Upper lobe of left lung (tissue), 6 donors: ENCODE results near the gene CD300LB. TPM values are rescaled to one million over a fixed set of nuclear protein-coding genes. Genes with fewer than 3 reads are reported as not detected.
"Not testable (repeated sequence)": the region's sequence is repeated elsewhere in the genome, so short reads cannot be mapped to it uniquely, and the experiment has no call there.

Experiments used
- ATAC-seq, 2 donors: fragments of 200-7000 bp; cut with Tn5 transposase; one replicate each; pipeline ENCODE4 v1.9.1; 2022; ENCODE audit warnings: mild to moderate bottlenecking in 2 of 2, moderate library complexity in 2 of 2; ENCODE audit not compliant: low FRiP score in 2 of 2
- DNase-seq, 2 donors: peaks; one replicate each; pipeline ENCODE4 v3.0.0-alpha.2; 2019 to 2020
- H3K27ac ChIP-seq, 4 donors: fragments of 200-600 bp; sonication (generic); one replicate each; pipeline ENCODE4 v1.5.1; 2016 to 2019
- H3K27me3 ChIP-seq, 4 donors: fragments of 200-600 bp; sonication (generic); one replicate each; pipeline ENCODE4 v1.5.1; 2017 to 2019
- H3K36me3 ChIP-seq, 4 donors: fragments of 200-600 bp; sonication (generic); one replicate each; pipeline ENCODE4 v1.5.1; 2016 to 2019
- H3K4me1 ChIP-seq, 4 donors: fragments of 200-600 bp; sonication (generic); one replicate each; pipeline ENCODE4 v1.5.1; 2018 to 2019
- H3K4me3 ChIP-seq, 4 donors: fragments of 200-600 bp; sonication (generic); one replicate each; pipeline ENCODE4 v1.5.1; 2017 to 2019; ENCODE audit warnings: mild to moderate bottlenecking in 2 of 4, moderate library complexity in 1 of 4
- H3K9me3 ChIP-seq, 4 donors: fragments of 200-600 bp; sonication (generic); one replicate each; pipeline ENCODE4 v1.5.1; 2018 to 2019
- EP300 ChIP-seq, 4 donors: sonication (generic); formaldehyde crosslinking; IDR thresholded peaks; one replicate each; pipeline ENCODE4 v1.5.1; 2017; ENCODE audit warnings: antibody characterized with exemption in 4 of 4, control low read depth in 2 of 4
- POLR2A ChIP-seq, 4 donors: fragments of 450-650 bp; IDR thresholded peaks; one replicate each; pipeline ENCODE4 v1.5.1; 2016 to 2017; ENCODE audit warnings: antibody characterized with exemption in 4 of 4, mild to moderate bottlenecking in 2 of 4
- POLR2AphosphoS5 ChIP-seq, 2 donors: sonication (generic); formaldehyde crosslinking; IDR thresholded peaks; one replicate each; pipeline ENCODE4 v1.5.1; 2017; ENCODE audit warnings: antibody characterized with exemption in 2 of 2
- WGBS, 2 donors: methylation state at CpG; one replicate each; pipeline ENCODE4 v1.1.5; 2017 to 2018; 5-methylcytosine and 5-hydroxymethylcytosine counted together
- total RNA-seq, 6 donors: library from RNA; depleted of rRNA in 4 of 6; stranded (reverse); fragments of >200 nt in 4 of 6; gene quantifications; one replicate each; pipeline versions ENCODE4 v1.1.0 to v1.2.1, GENCODE V29; 2016 to 2021
- TF ChIP-seq, protein P1 (sequence below), 6 experiments: fragments of 450-650 bp in 4 of 6; fragments of 200-600 bp in 2 of 6; sonication (generic) in 2 of 6; IDR thresholded peaks; one replicate each; pipeline ENCODE4 v1.5.1; 2016 to 2019; ENCODE audit warnings: antibody characterized with exemption in 6 of 6
- donor health status: DM: no; HTN: no; CAD: no; lungs with moderate emphysema.
- donor health status: DM: no; HTN: yes; CAD: no; lungs with severe emphysema.

CD300LB gene
- total RNA-seq, 6 donors from 2014 or later, result 0.49 to 3.1 (median 1.5) TPM

DNA sequence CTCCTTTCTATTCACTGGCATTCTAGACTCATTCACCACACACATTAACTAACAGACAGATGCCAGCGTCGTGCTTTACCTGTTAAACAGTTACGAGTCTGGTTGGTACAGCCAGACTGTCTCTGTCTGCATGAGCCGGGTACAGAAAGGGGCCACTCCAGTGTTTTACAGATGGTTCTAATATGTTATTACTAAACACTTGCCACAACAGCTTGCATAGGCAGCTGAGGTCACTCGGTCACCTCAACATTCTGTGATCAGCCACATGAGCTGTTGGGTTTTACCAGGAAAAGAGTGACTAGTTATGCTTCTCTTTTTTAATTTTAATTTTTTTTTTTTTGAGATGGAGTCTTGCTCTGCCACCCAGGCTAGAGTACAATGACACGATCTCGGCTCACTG is 39.6 kb downstream of the CD300LB start:
- ATAC-seq (peak; percentile 6 to 43), DNase-seq (peak in 1 of 2 donors; percentile 40)
- H3K9me3 ChIP-seq, result no peaks in the 10 kb centered on the region
- H3K27ac ChIP-seq, result no peak overlapping the region
- H3K27me3 ChIP-seq, result no peaks in the 10 kb centered on the region
- WGBS, 2 donors, result 70 to 77% methylated on average over 7 of the region's 7 CpGs
- H3K36me3 ChIP-seq, result no peaks in the 10 kb centered on the region
- TF ChIP-seq EP300 (IDR thresholded peaks at IDR 0.05) (no peak), POLR2A (IDR thresholded peaks at IDR 0.05) (no peak), POLR2AphosphoS5 (IDR thresholded peaks at IDR 0.05) (no peak)
- TF ChIP-seq, protein P1, sequence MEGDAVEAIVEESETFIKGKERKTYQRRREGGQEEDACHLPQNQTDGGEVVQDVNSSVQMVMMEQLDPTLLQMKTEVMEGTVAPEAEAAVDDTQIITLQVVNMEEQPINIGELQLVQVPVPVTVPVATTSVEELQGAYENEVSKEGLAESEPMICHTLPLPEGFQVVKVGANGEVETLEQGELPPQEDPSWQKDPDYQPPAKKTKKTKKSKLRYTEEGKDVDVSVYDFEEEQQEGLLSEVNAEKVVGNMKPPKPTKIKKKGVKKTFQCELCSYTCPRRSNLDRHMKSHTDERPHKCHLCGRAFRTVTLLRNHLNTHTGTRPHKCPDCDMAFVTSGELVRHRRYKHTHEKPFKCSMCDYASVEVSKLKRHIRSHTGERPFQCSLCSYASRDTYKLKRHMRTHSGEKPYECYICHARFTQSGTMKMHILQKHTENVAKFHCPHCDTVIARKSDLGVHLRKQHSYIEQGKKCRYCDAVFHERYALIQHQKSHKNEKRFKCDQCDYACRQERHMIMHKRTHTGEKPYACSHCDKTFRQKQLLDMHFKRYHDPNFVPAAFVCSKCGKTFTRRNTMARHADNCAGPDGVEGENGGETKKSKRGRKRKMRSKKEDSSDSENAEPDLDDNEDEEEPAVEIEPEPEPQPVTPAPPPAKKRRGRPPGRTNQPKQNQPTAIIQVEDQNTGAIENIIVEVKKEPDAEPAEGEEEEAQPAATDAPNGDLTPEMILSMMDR (IDR thresholded peaks at IDR 0.05), result no peak
- peaks cover 0 to 6% (median 0%) of the 10 kb centered on the region in 4 donors for H3K4me1 ChIP-seq
- H3K4me3 ChIP-seq, result no peak overlapping the region

DNA sequence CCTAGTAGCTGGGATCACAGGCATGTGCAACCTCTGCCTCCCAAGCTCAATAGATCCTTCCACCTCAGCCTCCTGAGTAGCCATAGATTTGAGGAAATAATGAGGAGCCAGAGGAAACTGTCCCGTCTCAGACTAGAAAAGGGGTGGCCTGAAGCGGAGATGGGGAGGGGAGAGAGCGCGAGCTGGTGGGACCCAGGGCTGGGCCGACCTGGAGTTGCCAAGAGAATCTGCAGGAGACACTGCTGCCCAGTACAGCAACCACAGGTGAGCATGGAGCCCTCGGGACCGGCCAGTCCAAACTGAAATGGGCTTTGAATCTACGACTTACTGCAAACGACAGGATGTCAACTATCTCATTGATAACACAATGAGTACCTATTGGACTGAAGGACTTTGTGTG is 40.6 kb downstream of the CD300LB start:
- WGBS, 2 donors, result 74 to 76% methylated on average over 9 of the region's 9 CpGs
- no peak overlapping the region for H3K27ac ChIP-seq
- ATAC-seq (no peak), DNase-seq (peak in 1 of 2 donors; percentile 27)
- TF ChIP-seq, protein P1 (IDR thresholded peaks at IDR 0.05), result no peak
- TF ChIP-seq POLR2A (IDR thresholded peaks at IDR 0.05), result no peak
- no peak for TF ChIP-seq POLR2AphosphoS5 (IDR thresholded peaks at IDR 0.05)
- TF ChIP-seq EP300 (IDR thresholded peaks at IDR 0.05), result no peak
- no peak overlapping the region for H3K4me3 ChIP-seq
- no peaks in the 10 kb centered on the region for H3K36me3 ChIP-seq
- H3K4me1 ChIP-seq, result peaks cover 0 to 6% (median 0%) of the 10 kb centered on the region in 4 donors
- H3K9me3 ChIP-seq, result no peaks in the 10 kb centered on the region
- no peaks in the 10 kb centered on the region for H3K27me3 ChIP-seq

DNA sequence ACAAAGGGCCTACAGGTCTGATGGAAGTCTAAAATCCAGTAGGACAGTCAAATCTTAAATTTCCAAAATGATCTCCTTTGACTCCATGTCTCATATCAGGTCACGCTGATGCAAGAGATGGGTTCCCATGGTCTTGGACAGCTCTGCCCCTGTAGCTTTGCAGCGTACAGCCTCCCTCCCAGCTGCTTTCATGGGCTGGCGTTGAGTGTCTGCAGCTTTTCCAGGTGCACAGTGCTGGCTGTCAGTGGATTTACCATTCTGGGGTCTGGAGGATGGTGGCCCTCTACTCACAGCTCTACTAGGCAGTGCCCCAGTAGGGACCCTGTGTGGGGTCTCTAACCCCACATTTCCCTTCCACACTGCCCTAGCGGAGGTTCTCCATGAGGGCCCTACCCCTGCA is 43.0 kb downstream of the CD300LB start:
- WGBS, 2 donors, result 90 to 100% methylated on average over 3 to 4 of the region's 4 CpGs
- H3K27ac ChIP-seq, H3K36me3 ChIP-seq, H3K4me3 ChIP-seq, H3K27me3 ChIP-seq, ATAC-seq, DNase-seq, H3K4me1 ChIP-seq, H3K9me3 ChIP-seq: not testable (repeated sequence)

DNA sequence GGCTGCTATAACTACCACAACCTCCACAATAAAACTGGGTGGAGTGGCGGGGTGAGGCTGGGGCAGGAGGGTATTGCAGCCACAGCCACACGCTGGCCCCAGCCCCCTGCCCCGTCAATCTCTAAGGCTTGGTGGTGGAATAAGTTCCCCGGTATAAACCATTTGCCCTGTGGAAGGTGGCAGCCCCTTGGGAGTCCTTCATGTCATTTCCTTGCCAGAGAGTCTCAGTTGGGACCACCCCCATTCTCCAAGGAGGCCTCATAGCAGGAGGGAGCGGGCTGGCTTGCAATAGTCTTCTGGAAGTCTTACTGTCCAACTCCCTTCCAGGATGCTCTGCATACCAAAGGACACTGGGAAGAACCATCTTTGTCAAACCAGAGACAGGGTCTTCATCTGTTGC is 45.4 kb downstream of the CD300LB start:
- Histone ChIP-seq H3K9me3 (no peaks in the 10 kb centered on the region), H3K36me3 (peaks cover 0 to 6% (median 0%) of the 10 kb centered on the region in 4 donors), H3K4me1 (no peaks in the 10 kb centered on the region), H3K27ac (no peak overlapping the region), H3K27me3 (no peaks in the 10 kb centered on the region), H3K4me3 (no peak overlapping the region)
- ATAC-seq, result no peak
- no peak for DNase-seq
- TF ChIP-seq EP300 (IDR thresholded peaks at IDR 0.05) (no peak), POLR2A (IDR thresholded peaks at IDR 0.05) (no peak), POLR2AphosphoS5 (IDR thresholded peaks at IDR 0.05) (no peak)
- TF ChIP-seq, protein P1 (IDR thresholded peaks at IDR 0.05), result no peak
- WGBS, 2 donors, result 81 to 92% methylated on average over 5 of the region's 5 CpGs

DNA sequence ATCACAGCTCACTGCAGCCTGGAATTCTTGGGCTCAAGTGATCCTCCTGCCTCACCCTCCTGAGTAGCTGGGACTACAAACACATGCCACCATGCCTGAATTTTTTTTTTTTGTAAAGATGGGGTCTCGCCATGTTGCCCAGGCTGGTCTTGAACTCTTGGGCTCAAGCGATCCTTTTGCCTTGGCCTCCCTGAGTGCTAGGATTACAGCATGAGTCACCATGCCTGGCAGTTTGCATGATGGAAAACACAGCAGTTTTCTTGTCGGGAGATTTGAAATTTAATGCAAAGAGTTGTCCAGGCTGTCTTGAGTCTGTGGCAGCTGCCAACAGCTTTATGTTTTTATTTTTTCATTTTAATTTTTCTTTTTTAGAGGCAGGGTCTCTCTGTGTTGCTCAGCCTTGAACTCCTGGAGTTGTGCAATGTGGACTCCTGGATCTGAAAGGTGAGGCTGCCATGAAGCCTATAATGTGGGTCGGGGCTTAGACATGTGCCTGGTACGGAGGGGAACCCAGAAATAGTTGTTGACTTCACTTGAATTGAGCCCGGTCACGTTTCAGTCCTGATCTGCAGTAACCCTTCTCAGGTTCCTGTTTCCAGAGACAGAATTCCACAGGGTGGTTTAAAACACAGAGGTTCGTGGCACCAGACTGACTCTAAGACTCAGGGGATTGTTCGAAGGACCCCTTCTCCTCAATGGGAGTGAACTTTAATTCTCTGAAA is 46.1 kb downstream of the CD300LB start:
- WGBS, 2 donors, result 70 to 71% methylated on average over 9 of the region's 9 CpGs
- Histone ChIP-seq H3K27ac (no peak overlapping the region), H3K4me1 (no peaks in the 10 kb centered on the region), H3K27me3 (no peaks in the 10 kb centered on the region), H3K36me3 (peaks cover 0 to 6% (median 0%) of the 10 kb centered on the region in 4 donors), H3K9me3 (no peaks in the 10 kb centered on the region), H3K4me3 (no peak overlapping the region)
- DNase-seq (no peak), ATAC-seq (no peak)
- TF ChIP-seq, protein P1 (IDR thresholded peaks at IDR 0.05), result no peak
